Measurements from ENCODE around the gene COLEC12.

DNA sequence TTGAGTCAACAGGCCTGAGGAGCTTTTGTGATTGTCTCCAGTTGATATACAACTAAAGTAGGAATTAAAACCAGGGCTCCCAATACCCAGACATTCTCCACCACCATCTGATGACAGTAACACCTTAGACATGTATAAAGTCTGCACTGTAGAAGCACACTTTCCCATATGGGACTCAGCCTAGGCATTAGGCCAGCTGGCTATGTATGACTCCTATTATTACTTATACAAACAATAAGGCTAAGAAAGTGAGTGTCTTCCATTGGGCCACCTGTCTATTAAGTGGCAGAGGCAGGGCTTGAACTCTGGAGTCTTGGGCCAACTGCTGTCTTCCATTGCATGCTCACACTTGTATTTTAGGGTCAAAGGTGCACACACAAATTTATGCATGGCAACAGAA is 32.1 kb upstream of the COLEC12 start:
- TF ChIP-seq, protein P1, sequence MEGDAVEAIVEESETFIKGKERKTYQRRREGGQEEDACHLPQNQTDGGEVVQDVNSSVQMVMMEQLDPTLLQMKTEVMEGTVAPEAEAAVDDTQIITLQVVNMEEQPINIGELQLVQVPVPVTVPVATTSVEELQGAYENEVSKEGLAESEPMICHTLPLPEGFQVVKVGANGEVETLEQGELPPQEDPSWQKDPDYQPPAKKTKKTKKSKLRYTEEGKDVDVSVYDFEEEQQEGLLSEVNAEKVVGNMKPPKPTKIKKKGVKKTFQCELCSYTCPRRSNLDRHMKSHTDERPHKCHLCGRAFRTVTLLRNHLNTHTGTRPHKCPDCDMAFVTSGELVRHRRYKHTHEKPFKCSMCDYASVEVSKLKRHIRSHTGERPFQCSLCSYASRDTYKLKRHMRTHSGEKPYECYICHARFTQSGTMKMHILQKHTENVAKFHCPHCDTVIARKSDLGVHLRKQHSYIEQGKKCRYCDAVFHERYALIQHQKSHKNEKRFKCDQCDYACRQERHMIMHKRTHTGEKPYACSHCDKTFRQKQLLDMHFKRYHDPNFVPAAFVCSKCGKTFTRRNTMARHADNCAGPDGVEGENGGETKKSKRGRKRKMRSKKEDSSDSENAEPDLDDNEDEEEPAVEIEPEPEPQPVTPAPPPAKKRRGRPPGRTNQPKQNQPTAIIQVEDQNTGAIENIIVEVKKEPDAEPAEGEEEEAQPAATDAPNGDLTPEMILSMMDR (IDR thresholded peaks at IDR 0.05; ENCODE audit: insufficient read depth, low read depth, low read length): no peak
- TF ChIP-seq EZH2 (IDR thresholded peaks at IDR 0.05; ENCODE audit: insufficient read depth, low read length): no peak
